GM23338 (cell line): ENCODE measurements around the gene REEP5. TPM values are rescaled to one million over a fixed set of nuclear protein-coding genes. Genes with fewer than 3 reads are reported as not detected.

ENCODE experiments used
- ATAC-seq: fragments of 200-7000 bp; cut with Tn5 transposase; 3 replicates; pipeline ENCODE4 v1.9.1; 2020
- DNase-seq: peaks from one replicate; pipeline ENCODE4 v3.0.0-alpha.2; 2015; ENCODE audit warnings: low spot score
- H2AFZ ChIP-seq: fragments of 200-600 bp; sonication (generic); 2 replicates; pipeline ENCODE4 v1.8.0; 2016; ENCODE audit warnings: antibody characterized with exemption, mild to moderate bottlenecking, moderate library complexity
- H3F3A ChIP-seq: fragments of 200-600 bp; sonication (generic); replicated peaks from 2 replicates; pipeline ENCODE4 v1.8.0; 2017; ENCODE audit warnings: antibody characterized with exemption, mixed run types, low read depth
- H3K27ac ChIP-seq: fragments of 200-600 bp; sonication (generic); 2 replicates; pipeline ENCODE4 v1.6.1; 2016; ENCODE audit warnings: low read depth
- H3K27me3 ChIP-seq: fragments of 200-600 bp; sonication (generic); 2 replicates; pipeline ENCODE4 v1.8.0; 2016; ENCODE audit warnings: mild to moderate bottlenecking, mixed run types, moderate library complexity; ENCODE audit not compliant: insufficient read depth
- H3K36me3 ChIP-seq: fragments of 200-600 bp; sonication (generic); 2 replicates; pipeline ENCODE4 v1.8.0; 2016; ENCODE audit warnings: mild to moderate bottlenecking; ENCODE audit not compliant: insufficient read depth
- H3K4me1 ChIP-seq: fragments of 200-600 bp; sonication (generic); 2 replicates; pipeline ENCODE4 v1.8.0; 2016; ENCODE audit warnings: mild to moderate bottlenecking, moderate library complexity; ENCODE audit not compliant: insufficient read depth
- H3K4me2 ChIP-seq: fragments of 200-600 bp; sonication (generic); 2 replicates; pipeline ENCODE4 v1.7.1; 2017; ENCODE audit warnings: mixed run types
- H3K4me3 ChIP-seq: fragments of 200-600 bp; sonication (generic); 2 replicates; pipeline ENCODE4 v1.6.1; 2016; ENCODE audit warnings: mixed run types
- H3K79me2 ChIP-seq: fragments of 200-600 bp; sonication (generic); replicated peaks from 2 replicates; pipeline ENCODE4 v1.8.0; 2017; ENCODE audit warnings: mild to moderate bottlenecking; ENCODE audit not compliant: insufficient read depth
- H3K9me2 ChIP-seq: fragments of 200-600 bp; sonication (generic); 2 replicates; pipeline ENCODE4 v1.8.0; 2017; ENCODE audit not compliant: insufficient read depth
- H4K20me1 ChIP-seq: fragments of 200-600 bp; sonication (generic); replicated peaks from 2 replicates; pipeline ENCODE4 v1.8.0; 2017; ENCODE audit warnings: mild to moderate bottlenecking; ENCODE audit not compliant: insufficient read depth
- H3K27ac Mint-ChIP-seq: 2 replicates; pipeline ENCODE4 v1.8.0; 2020; ENCODE audit warnings: inconsistent platforms, mild to moderate bottlenecking, moderate library complexity, mixed read lengths
- H3K27me3 Mint-ChIP-seq: 3 replicates; pipeline ENCODE4 v1.8.0; 2022; ENCODE audit warnings: low read depth, mild to moderate bottlenecking, moderate library complexity, mixed read lengths, inconsistent platforms; ENCODE audit not compliant: insufficient read depth, poor library complexity
- H3K36me3 Mint-ChIP-seq: 3 replicates; pipeline ENCODE4 v1.8.0; 2021; ENCODE audit warnings: low read depth, mild to moderate bottlenecking, inconsistent platforms, moderate library complexity, mixed read lengths
- H3K4me1 Mint-ChIP-seq: 3 replicates; pipeline ENCODE4 v1.8.0; 2020; ENCODE audit warnings: mild to moderate bottlenecking, inconsistent platforms, mixed read lengths
- H3K4me3 Mint-ChIP-seq: 3 replicates; pipeline ENCODE4 v1.8.0; 2021; ENCODE audit warnings: moderate library complexity, mild to moderate bottlenecking, inconsistent platforms, mixed read lengths
- H3K9me3 Mint-ChIP-seq: 3 replicates; pipeline ENCODE4 v1.8.0; 2020; ENCODE audit warnings: moderate library complexity, mild to moderate bottlenecking, inconsistent platforms, mixed read lengths
- ETS1 ChIP-seq: IDR thresholded peaks from 2 replicates; pipeline ENCODE4 v1.6.1; 2016; ENCODE audit warnings: antibody characterized with exemption
- EZH2 ChIP-seq: fragments of 200-600 bp; sonication (generic); IDR thresholded peaks from one replicate; pipeline ENCODE4 v1.8.0; 2017; ENCODE audit warnings: antibody characterized with exemption, mild to moderate bottlenecking, low read depth; ENCODE audit not compliant: unreplicated experiment
- EZH2phosphoT487 ChIP-seq: fragments of 200-600 bp; sonication (generic); IDR thresholded peaks from one replicate; pipeline ENCODE4 v1.8.1; 2018; ENCODE audit warnings: antibody characterized with exemption; ENCODE audit not compliant: unreplicated experiment
- JUNB ChIP-seq: IDR thresholded peaks from one replicate; pipeline ENCODE4 v1.6.1; 2016; ENCODE audit warnings: antibody characterized with exemption; ENCODE audit not compliant: unreplicated experiment
- NANOG ChIP-seq: IDR thresholded peaks from 2 replicates; pipeline ENCODE4 v1.6.1; 2016; ENCODE audit warnings: antibody characterized with exemption, borderline replicate concordance
- POLR2AphosphoS5 ChIP-seq: IDR thresholded peaks from 2 replicates; pipeline ENCODE4 v1.6.1; 2016; ENCODE audit warnings: antibody characterized with exemption, low read depth
- STAT1 ChIP-seq: IDR thresholded peaks from one replicate; pipeline ENCODE4 v1.6.1; 2016; ENCODE audit warnings: antibody characterized with exemption; ENCODE audit not compliant: unreplicated experiment
- ZNF114 ChIP-seq: fragments of 250-450 bp; sonication (Bioruptor Pico); IDR thresholded peaks from 2 replicates; pipeline ENCODE4 v1.5.0; 2020; ENCODE audit warnings: mild to moderate bottlenecking, moderate library complexity
- ZNF331 ChIP-seq: fragments of 250-450 bp; sonication (Bioruptor Pico); IDR thresholded peaks from 2 replicates; pipeline ENCODE4 v1.5.0; 2020; ENCODE audit warnings: low read depth, mild to moderate bottlenecking, moderate library complexity
- ZNF462 ChIP-seq: fragments of 250-450 bp; sonication (Bioruptor Pico); IDR thresholded peaks from 2 replicates; pipeline ENCODE4 v1.5.0; 2020; ENCODE audit warnings: mild to moderate bottlenecking, moderate library complexity
- polyA plus RNA-seq: library from polyadenylated mRNA; unstranded; fragments of >200 nt; fragmentation: Nextera tagmentation; extraction: Ambion mirVana; gene quantifications from 2 replicates; pipeline ENCODE4 v1.2.1, GENCODE V29; 2016
- total RNA-seq: library from RNA; depleted of rRNA; stranded (reverse); fragments of >200 nt; shearing (Covaris generic); gene quantifications from 2 replicates; pipeline ENCODE4 v1.2.3, GENCODE V29; 2014
- TF ChIP-seq, protein P1 (sequence below): IDR thresholded peaks from one replicate; pipeline ENCODE4 v1.6.1; 2018; ENCODE audit warnings: antibody characterized with exemption; ENCODE audit not compliant: unreplicated experiment
- TF ChIP-seq, protein P2 (sequence below), 2 experiments: fragments of 200-600 bp in 1 of 2; sonication (generic) in 1 of 2; conservative IDR thresholded peaks; 2 replicates each; pipeline versions ENCODE4 v1.5.1 to v1.6.1; 2016 to 2017; ENCODE audit warnings: antibody characterized with exemption in 2 of 2, low read depth in 2 of 2, mild to moderate bottlenecking in 2 of 2, moderate library complexity in 1 of 2

REEP5 gene
- total and polyA plus RNA-seq, 2 experiments from 2014 or later: 32.5 to 111 TPM

GRCh38 chr5:112929336-112930081 lies 7.5 kb upstream of the REEP5 start:
- H3K27ac Mint-ChIP-seq: no peak overlapping the region
- ATAC-seq: no peak

More at GRCh38 chr5:112929336-112930081, 7.5 kb upstream of the REEP5 start:
- H3K79me2 ChIP-seq: no peaks in the 10 kb centered on the region
- no peaks in the 10 kb centered on the region for H4K20me1 ChIP-seq
- DNase-seq: no peak
- no peak overlapping the region for H3K4me3 Mint-ChIP-seq
- H3K36me3 Mint-ChIP-seq: no peaks in the 10 kb centered on the region
- H3K9me3 Mint-ChIP-seq: no peaks in the 10 kb centered on the region
- H3K36me3 ChIP-seq: no peaks in the 10 kb centered on the region
- H3K4me1 Mint-ChIP-seq: peaks cover 2% of the 10 kb centered on the region; the same call in 1 of the 3 replicates
- no peak for TF ChIP-seq EZH2phosphoT487
- TF ChIP-seq NANOG: no peak
- TF ChIP-seq ZNF462 (CRISPR knock-in tag): no peak
- TF ChIP-seq JUNB: no peak
- TF ChIP-seq, protein P1, sequence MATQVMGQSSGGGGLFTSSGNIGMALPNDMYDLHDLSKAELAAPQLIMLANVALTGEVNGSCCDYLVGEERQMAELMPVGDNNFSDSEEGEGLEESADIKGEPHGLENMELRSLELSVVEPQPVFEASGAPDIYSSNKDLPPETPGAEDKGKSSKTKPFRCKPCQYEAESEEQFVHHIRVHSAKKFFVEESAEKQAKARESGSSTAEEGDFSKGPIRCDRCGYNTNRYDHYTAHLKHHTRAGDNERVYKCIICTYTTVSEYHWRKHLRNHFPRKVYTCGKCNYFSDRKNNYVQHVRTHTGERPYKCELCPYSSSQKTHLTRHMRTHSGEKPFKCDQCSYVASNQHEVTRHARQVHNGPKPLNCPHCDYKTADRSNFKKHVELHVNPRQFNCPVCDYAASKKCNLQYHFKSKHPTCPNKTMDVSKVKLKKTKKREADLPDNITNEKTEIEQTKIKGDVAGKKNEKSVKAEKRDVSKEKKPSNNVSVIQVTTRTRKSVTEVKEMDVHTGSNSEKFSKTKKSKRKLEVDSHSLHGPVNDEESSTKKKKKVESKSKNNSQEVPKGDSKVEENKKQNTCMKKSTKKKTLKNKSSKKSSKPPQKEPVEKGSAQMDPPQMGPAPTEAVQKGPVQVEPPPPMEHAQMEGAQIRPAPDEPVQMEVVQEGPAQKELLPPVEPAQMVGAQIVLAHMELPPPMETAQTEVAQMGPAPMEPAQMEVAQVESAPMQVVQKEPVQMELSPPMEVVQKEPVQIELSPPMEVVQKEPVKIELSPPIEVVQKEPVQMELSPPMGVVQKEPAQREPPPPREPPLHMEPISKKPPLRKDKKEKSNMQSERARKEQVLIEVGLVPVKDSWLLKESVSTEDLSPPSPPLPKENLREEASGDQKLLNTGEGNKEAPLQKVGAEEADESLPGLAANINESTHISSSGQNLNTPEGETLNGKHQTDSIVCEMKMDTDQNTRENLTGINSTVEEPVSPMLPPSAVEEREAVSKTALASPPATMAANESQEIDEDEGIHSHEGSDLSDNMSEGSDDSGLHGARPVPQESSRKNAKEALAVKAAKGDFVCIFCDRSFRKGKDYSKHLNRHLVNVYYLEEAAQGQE: no peak
- no peak for TF ChIP-seq ZNF114 (CRISPR knock-in tag)
- TF ChIP-seq ZNF331 (CRISPR knock-in tag): no peak
- no peak for TF ChIP-seq STAT1
- TF ChIP-seq EZH2: no peak
- TF ChIP-seq, protein P2, sequence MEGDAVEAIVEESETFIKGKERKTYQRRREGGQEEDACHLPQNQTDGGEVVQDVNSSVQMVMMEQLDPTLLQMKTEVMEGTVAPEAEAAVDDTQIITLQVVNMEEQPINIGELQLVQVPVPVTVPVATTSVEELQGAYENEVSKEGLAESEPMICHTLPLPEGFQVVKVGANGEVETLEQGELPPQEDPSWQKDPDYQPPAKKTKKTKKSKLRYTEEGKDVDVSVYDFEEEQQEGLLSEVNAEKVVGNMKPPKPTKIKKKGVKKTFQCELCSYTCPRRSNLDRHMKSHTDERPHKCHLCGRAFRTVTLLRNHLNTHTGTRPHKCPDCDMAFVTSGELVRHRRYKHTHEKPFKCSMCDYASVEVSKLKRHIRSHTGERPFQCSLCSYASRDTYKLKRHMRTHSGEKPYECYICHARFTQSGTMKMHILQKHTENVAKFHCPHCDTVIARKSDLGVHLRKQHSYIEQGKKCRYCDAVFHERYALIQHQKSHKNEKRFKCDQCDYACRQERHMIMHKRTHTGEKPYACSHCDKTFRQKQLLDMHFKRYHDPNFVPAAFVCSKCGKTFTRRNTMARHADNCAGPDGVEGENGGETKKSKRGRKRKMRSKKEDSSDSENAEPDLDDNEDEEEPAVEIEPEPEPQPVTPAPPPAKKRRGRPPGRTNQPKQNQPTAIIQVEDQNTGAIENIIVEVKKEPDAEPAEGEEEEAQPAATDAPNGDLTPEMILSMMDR (conservative IDR thresholded peaks at IDR 0.05; ENCODE audit: low read depth in 2 of 2): no peak
- no peak for TF ChIP-seq POLR2AphosphoS5
- TF ChIP-seq ETS1: no peak
- H3K27me3 ChIP-seq: no peaks in the 10 kb centered on the region
- no peak overlapping the region for H3K4me3 ChIP-seq
- no peak overlapping the region for H2AFZ ChIP-seq
- H3F3A ChIP-seq: no peaks in the 10 kb centered on the region
- H3K27me3 Mint-ChIP-seq: no peaks in the 10 kb centered on the region
- H3K9me2 ChIP-seq: no peaks in the 10 kb centered on the region
- no peak overlapping the region for H3K27ac ChIP-seq
- H3K4me2 ChIP-seq: no peak overlapping the region
- H3K4me1 ChIP-seq: no peaks in the 10 kb centered on the region
